ENCODE results near the gene GAP43.

The GAP43 gene

DNA sequence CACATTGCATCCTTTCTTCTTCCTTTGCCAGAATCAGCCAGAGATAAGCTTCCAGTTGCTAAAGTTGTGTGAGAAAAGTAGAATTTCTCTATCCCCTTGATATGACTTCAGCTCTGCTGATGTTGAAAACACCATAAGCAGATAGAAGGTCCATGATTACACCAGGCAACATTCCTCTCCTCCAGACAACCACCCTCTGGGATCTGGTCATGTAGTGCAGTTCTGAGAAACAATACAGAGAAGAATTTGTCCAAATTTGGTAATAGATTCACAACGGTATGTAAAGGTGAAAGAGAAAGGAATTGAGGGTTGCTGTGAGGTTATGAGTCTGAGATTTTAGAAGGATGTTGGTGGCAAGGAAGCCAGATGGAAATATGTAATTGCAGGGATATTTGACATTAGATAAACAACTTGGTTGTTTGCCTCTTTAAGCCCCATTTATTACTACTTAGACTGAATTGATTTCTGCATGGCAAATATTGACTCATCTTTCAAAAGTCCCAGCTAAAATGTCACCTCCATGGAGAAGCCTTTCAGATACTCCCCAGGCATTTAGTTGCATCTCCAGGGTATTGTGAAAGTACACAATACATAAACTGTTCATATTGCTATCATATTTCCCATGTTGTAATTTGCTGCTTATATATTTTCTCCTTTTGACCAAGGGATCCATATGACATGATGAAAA, 134.9 kb downstream of the GAP43 start:
- Histone ChIP-seq H3K4me2 (ENCODE audit: low read depth, low read length, poor library complexity, severe bottlenecking) (no peak overlapping the region), H3K9ac (ENCODE audit: low read length) (no peak overlapping the region), H3K9me2 (replicated peaks; ENCODE audit: insufficient read depth, low read length) (no peaks in the 10 kb centered on the region), H3K27ac (ENCODE audit: low read depth, low read length) (no peak overlapping the region), H2AFZ (ENCODE audit: low read depth, low read length, severe bottlenecking) (no peak overlapping the region), H3K4me3 (ENCODE audit: insufficient read depth, low read length, poor library complexity, severe bottlenecking) (no peak overlapping the region), H3K27me3 (ENCODE audit: low read length) (no peaks in the 10 kb centered on the region), H4K20me1 (ENCODE audit: low read depth, low read length) (no peaks in the 10 kb centered on the region), H3K36me3 (ENCODE audit: low read length) (no peaks in the 10 kb centered on the region), H3K9me3 (ENCODE audit: insufficient read depth, low read length) (no peaks in the 10 kb centered on the region), H3K79me2 (ENCODE audit: insufficient read depth, low read length) (no peaks in the 10 kb centered on the region), H3F3A (ENCODE audit: insufficient read depth) (no peaks in the 10 kb centered on the region)
- TF ChIP-seq EZH2phosphoT487 (conservative IDR thresholded peaks at IDR 0.05; ENCODE audit: low read length) (no peak), CTCF (IDR thresholded peaks at IDR 0.05; ENCODE audit: insufficient read depth, low read length, poor library complexity, severe bottlenecking) (no peak)

DNA sequence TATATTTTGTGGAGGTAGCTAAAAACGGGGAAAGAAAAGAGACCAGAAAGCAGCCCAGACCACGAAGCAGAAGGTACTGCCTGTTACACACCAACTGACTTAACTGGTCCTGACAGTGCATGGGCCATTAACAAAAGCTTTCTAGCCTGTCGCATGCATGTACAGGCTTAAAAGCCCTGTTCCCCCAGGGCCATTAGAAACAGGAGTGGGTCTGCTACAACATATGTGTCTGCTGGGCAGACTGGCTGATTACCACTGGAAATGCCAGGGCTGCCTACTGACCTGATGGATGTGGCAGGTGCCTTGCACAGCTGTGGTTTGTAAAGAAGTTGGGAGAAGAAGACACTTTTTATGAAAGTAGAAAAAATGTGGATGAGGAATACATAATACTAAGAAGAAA, 137.4 kb downstream of the GAP43 start:
- no peaks in the 10 kb centered on the region for H3K79me2 ChIP-seq (ENCODE audit: insufficient read depth, low read length)
- TF ChIP-seq CTCF (IDR thresholded peaks at IDR 0.05; ENCODE audit: insufficient read depth, low read length, poor library complexity, severe bottlenecking) (no peak), EZH2phosphoT487 (conservative IDR thresholded peaks at IDR 0.05; ENCODE audit: low read length) (no peak)
- no peaks in the 10 kb centered on the region for H3F3A ChIP-seq (ENCODE audit: insufficient read depth)
- H3K4me2 ChIP-seq (ENCODE audit: low read depth, low read length, poor library complexity, severe bottlenecking) = no peak overlapping the region
- H3K27ac ChIP-seq (ENCODE audit: low read depth, low read length) = no peak overlapping the region
- no peaks in the 10 kb centered on the region for H4K20me1 ChIP-seq (ENCODE audit: low read depth, low read length)
- H3K4me3 ChIP-seq (ENCODE audit: insufficient read depth, low read length, poor library complexity, severe bottlenecking) = no peak overlapping the region
- no peak overlapping the region for H3K9ac ChIP-seq (ENCODE audit: low read length)
- H2AFZ ChIP-seq (ENCODE audit: low read depth, low read length, severe bottlenecking) = no peak overlapping the region
- H3K27me3 ChIP-seq (ENCODE audit: low read length) = no peaks in the 10 kb centered on the region
- H3K9me3 ChIP-seq (ENCODE audit: insufficient read depth, low read length) = no peaks in the 10 kb centered on the region
- no peaks in the 10 kb centered on the region for H3K36me3 ChIP-seq (ENCODE audit: low read length)
- no peaks in the 10 kb centered on the region for H3K9me2 ChIP-seq (replicated peaks; ENCODE audit: insufficient read depth, low read length)

- no peaks in the 10 kb centered on the region for H3F3A ChIP-seq (ENCODE audit: insufficient read depth)
- H4K20me1 ChIP-seq (ENCODE audit: low read depth, low read length) = no peaks in the 10 kb centered on the region
- H3K27ac ChIP-seq (ENCODE audit: low read depth, low read length) = no peak overlapping the region
- TF ChIP-seq CTCF (IDR thresholded peaks at IDR 0.05; ENCODE audit: insufficient read depth, low read length, poor library complexity, severe bottlenecking) = no peak
- no peaks in the 10 kb centered on the region for H3K9me3 ChIP-seq (ENCODE audit: insufficient read depth, low read length)
- no peak overlapping the region for H2AFZ ChIP-seq (ENCODE audit: low read depth, low read length, severe bottlenecking)
- H3K36me3 ChIP-seq (ENCODE audit: low read length) = no peaks in the 10 kb centered on the region
- H3K79me2 ChIP-seq (ENCODE audit: insufficient read depth, low read length) = no peaks in the 10 kb centered on the region
- no peak overlapping the region for H3K4me3 ChIP-seq (ENCODE audit: insufficient read depth, low read length, poor library complexity, severe bottlenecking)
- H3K9ac ChIP-seq (ENCODE audit: low read length) = no peak overlapping the region
- H3K27me3 ChIP-seq (ENCODE audit: low read length) = no peaks in the 10 kb centered on the region
- no peaks in the 10 kb centered on the region for H3K9me2 ChIP-seq (replicated peaks; ENCODE audit: insufficient read depth, low read length)
- no peak overlapping the region for H3K4me2 ChIP-seq (ENCODE audit: low read depth, low read length, poor library complexity, severe bottlenecking)
Observed at GRCh38 chr3:115761927-115762305, 138.6 kb downstream of the GAP43 start.
